HG03108 (cell line): ENCODE results near the gene CLSTN2.

ENCODE experiments used
- ATAC-seq: cut with Tn5 transposase; IDR thresholded peaks from one replicate; pipeline ENCODE4 v1.9.1; 2021; ENCODE audit warnings: moderate library complexity; ENCODE audit not compliant: unreplicated experiment

CLSTN2 gene

DNA sequence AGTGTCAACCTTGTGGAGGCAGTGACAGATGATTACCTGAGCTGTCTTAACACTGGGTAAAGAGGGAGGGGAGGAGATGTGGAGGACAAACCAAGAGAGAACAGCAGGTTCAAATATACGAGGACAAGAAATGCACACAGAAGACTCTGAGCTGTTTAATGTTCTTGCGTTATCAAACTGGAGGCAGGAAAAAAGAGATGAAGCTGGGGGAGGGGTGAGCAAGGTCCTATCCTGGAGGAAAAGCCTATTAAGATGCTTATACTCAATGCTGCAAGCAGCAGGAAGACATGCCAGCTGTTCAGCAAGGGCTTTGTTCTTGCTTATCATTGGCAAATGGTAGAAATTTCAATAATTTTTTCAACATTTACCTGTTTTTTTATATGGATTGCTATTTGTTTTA is 397.1 kb downstream of the CLSTN2 start:
- no peak for ATAC-seq

GRCh38 chr3:140334132-140334929 is 399.3 kb downstream of the CLSTN2 start:
- ATAC-seq = no peak

DNA sequence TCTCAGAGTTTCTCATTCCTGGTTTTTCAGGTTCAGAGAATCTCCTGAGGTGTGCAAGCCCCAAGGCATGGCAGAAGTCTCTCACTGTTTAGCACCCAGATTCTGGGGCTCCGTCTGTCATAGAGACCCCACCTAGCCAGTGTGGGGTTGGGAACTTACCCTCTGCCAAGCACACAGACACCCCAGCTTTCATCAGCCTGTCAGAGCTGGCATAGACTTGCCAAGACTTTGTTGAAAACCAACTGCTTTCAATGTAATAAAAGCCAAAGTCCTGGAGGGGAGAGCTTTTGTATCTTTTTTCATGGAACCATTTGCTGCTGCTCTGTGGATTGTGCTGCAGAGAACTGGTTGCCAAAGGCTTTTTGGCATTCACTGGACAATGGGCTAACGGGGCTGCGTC is 401.5 kb downstream of the CLSTN2 start:
- no peak for ATAC-seq

DNA sequence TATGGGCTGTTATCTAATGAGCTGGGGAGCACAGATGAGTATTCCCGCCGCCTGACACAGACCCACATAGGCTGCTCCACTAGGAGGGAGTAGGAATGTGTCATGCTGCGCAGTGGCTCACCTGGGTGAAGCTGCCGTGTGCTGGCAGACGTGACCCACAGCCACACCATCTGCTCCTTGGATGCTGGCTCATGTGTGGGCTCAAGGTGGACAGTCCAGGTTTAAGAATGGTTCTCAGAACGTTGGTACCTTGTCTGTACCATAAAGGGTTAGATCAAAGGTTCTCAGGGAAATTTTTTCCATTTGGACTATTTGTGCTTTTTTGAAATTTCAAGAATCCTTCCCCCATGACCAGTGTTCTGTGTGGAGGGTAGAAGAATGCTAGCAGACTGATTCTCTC is 403.9 kb downstream of the CLSTN2 start:
- no peak for ATAC-seq

- ATAC-seq = no peak
Observed at GRCh38 chr3:140341203-140341602, 406.2 kb downstream of the CLSTN2 start.

GRCh38 chr3:140341817-140342403 is 406.9 kb downstream of the CLSTN2 start:
- ATAC-seq = no peak

DNA sequence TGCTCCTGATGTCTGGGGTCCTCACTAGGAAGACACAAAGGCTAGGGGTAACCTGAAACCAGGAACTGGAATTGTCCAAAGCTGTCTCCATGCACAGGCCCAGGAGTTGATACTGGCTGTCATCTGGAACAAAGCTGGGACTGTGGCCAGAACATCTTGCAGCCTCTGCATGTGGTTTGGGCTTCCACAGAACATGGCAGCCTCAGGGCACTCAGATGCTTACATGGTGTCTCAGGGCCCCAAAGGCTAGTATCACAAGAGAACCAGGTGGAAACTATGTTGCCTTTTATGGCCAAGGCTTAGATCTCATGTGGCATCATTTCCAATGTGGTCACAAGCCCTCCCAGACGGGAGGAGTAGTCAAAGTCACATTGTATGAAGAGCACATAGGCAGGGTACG is 407.7 kb downstream of the CLSTN2 start:
- ATAC-seq = no peak

DNA sequence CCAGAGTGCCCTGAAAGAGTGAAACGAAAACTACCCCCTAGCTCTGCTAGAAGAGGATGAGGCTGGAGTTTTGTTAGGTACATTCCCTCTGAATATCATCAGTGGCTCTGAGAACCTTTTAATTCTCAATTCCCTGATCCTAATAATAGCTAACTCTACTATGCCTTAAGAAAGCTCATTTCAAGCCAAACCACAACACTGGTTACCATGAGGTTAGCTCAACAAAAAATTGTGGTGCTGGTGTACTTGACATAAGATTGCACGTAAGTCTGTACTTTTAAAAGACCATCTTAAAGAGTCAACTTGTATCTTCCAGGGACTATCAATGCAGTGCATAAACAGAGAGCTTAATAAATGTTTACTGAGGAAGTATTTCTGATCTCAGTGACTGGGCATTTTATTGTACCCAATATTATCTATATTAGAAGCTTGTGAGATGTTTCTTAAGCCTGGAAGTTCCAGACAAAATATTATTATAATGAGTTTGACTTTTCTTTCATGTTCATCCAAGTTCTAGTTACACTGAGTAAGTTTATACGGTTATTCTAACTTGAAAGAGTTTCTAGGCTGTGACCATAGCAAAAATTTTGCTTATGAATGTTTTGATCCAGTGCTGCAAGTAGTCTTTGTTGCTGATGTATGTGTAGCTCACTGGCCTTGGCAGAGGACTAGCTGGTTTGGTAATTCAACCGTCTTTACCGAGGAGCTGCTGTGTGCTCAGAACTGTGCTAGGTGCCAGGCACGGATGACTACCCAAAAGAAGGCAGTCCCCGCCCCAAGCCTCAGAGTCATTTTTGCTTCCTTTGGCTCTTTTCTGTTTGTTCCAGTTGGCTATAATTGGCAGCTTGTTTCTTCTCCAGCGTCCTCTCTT is 408.5 kb downstream of the CLSTN2 start:
- no peak for ATAC-seq

- no peak for ATAC-seq
Observed at GRCh38 chr3:140344082-140344454, 409.1 kb downstream of the CLSTN2 start.

GRCh38 chr3:140344601-140345205 is 409.7 kb downstream of the CLSTN2 start:
- ATAC-seq = no peak

DNA sequence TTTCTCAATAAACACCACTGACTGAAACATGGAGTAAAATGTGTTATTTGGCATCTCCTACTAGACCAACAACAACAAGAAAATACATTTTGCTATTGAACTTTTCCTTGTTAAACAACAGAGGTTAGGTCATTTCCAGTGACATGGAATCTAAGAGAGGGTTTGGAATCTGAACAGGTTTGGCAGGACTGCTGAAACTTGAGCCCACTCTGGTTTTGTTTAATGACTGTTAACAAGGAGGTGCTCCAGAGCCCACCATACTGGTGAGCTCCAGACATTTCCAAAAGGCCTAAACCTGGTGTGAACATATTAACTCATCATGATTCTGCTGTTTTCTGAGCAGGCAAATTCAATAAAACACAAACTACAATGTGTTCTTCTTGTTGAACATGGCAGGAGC is 412.2 kb downstream of the CLSTN2 start:
- no peak for ATAC-seq

DNA sequence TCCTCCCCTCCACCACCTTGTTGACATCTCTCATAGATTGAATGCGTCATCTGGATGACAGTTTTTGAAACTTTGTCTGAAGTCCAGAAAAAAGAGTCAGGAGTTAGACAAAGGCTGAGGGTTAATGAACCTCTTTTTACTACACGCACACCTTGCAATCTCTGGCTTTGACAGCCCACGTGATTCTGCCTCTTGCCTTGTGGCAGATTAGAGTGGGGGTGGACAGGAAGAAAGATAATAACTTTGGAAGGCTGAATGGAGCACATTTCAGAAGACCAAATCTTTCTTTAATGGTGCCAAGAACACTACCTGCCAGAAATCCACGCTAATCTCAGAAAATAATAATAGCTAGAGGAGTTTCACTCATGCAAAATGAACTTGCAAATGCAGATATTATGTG is 415.0 kb downstream of the CLSTN2 start:
- no peak for ATAC-seq

DNA sequence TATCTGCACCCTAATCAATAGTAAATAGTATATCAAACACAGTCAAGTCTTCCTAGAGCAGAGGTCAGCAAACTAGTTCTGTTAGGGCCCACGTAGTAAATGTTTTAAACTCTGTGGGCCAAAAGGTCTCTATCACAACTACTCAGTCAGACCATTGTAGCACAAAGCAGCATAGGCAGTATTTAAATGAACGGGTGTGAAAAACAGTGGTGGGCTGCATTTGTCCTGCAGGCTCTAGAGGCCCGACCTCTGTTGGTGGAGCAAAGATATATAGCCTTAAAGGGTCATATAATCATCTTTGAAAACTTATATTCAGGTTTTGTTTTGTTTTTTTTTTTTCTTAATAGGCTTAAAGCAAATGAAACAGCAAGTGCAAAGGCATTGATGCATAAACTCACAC is 416.5 kb downstream of the CLSTN2 start:
- ATAC-seq = no peak

DNA sequence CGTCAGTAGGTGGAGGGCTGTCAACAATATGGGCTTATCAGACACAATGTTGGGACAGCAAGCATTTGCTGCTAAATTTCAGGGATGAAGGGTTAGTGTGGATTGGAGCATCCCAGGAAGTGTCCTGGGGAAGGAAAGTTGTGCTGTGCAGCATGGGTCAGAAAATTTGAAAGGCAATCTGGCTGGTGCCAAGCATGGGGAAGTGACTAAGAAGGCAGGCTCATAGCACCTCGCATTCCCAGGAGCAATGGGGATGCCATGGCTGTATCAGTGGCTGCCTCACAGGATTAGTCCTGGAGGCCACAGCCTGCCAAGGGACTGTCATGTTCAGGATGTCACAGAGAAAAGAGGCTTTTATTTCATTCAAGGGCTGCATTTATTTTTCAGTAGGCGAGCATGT is 420.5 kb downstream of the CLSTN2 start:
- no peak for ATAC-seq

GRCh38 chr3:140358686-140359085 is 423.7 kb downstream of the CLSTN2 start:
- no peak for ATAC-seq

DNA sequence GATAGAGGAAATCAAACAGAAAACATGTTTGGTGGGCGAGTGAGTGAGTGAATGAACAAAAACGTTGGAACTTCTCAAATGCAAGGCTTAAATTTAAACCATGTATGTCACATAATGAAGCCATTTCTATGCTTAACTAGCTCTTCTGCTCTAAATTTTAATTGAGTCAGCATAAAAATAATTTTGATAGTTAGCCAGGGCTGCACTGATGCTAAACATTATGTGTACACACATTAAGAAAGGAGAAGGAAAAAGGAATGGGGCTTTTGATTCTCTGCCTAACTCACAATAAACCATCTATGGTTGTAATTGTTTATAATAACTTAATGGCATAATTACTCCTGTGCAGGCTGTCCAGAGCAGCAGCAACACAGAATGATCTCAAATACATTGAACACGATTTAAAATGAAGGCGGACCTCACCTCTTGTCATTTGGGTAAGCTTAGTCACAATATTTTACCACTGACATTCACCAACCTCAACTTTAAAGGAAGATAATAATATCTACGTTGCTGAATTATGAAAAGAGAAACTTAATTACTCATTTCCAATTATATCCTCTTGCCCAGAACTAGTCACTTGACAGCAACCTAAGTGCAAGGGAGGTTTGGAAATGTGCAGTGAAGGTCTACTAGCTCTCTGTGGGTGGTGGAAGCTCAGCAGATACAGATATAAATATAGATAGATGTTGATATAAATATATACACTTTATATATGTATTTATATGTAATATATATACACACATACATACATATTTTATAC is 424.4 kb downstream of the CLSTN2 start:
- ATAC-seq = no peak

DNA sequence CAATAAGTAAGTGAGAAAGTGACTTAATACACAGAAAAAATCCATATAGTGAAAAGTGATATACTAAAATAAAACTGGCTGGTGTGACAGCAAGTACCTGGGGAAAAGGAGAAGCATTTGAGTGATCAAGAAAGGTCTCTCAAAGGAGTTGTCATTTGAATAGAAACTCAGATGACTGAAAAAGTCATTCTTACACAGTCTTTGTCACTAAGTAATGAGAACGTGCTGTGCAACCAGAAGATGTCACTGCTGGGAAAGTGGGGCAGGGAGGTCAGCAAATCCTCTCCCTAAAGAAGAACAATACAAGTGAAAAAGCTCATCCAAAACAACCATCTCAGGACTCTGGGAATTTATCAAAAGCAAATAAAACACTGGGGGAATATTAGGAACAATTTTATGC is 425.3 kb downstream of the CLSTN2 start:
- ATAC-seq = no peak

GRCh38 chr3:140363801-140364200 is 428.8 kb downstream of the CLSTN2 start:
- ATAC-seq = no peak

DNA sequence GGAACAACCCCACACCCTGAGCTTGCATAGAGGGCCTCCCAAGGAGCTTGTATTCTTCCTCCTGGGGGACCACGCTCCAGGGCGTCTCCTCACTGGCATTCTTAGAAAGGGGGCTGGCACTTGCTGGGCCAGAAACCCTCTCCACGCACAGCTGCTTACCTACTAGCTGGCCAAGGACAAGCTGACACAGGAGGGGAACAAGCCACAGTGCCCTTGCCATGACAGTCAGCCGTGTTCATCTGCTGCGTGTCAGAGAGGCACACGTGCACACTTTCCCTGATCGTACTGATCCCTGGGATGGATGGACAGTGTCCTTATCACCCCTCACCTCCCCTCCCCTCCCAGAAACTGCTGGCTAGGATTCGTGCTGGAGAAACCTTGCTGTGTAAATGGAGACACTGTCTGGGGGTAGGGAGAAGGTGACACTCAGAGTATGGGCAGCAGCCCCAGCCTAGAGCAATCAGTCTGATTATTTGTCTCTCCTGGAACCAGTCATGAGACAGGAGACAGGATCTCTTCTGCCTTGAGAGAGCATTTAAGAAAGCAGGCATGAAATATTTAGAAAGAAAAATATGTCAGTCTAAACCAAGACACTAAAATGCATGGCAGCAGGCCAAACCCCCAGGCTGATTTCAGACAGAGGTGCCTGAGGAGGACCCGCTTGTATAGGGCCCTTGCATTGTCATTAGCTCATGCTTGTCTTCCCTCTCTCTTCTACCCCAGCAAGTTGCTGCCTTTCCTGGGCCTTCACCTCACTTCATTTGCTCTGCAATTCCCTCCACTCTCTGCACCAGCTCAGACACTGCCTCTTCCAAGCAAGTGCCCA is 431.1 kb downstream of the CLSTN2 start:
- no peak for ATAC-seq
